Brain pericyte (primary cell): ENCODE measurements around the gene CAMKK2.
"Not testable (repeated sequence)": the region's sequence is repeated elsewhere in the genome, so short reads cannot be mapped to it uniquely, and the experiment has no call there.

Experiments
- DNase-seq: peaks from one replicate; pipeline ENCODE4 v3.0.0-alpha.2; 2012; ENCODE audit warnings: low read depth, low spot score

CAMKK2 gene

DNA sequence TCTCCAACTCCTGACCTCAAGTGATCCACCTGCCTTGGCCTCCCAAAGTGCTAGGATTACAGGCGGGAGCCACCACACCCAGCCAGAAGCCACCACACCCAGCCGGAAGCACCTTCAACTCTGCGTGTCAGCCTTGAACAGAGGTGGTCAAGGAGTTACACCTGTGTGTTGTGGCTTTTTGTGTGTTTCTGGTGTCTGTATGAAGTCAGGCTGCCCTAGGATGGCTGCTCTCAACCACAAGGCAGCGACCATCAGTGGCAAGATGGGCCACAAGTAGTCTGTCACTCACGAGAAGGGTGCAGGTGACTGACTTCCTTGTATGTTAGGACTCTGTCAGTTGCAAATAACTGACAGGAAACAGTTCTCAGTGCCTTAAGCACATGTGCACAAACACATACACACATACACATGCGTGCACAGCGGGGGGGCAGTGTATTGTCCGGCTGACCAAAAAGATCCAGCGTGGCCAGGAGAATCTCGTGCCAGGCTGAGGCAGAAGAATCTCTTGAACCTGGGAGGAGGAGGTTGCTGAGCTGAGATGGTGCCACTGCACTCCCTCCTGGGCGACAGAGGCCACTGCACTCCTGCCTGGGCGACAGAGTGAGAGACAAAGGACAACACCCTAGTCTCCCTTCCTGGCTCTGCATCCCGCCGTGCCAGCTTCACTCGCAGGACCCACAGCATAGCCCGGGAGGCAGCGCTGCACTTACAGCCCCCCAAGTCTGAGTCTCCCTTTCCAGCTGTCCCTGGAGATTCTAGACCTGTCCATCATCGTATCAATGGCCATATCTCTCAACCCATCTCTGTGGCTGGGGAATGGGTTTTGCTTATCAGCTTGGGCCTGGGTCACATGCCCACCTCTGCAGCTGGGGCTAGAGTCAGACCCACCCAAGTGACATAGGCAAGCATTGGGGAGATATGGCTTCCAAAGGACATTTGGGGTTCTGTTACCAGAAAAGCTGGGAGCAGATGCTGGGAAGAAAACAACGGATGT, 72.9 kb downstream of the CAMKK2 start:
- no peak for DNase-seq

DNA sequence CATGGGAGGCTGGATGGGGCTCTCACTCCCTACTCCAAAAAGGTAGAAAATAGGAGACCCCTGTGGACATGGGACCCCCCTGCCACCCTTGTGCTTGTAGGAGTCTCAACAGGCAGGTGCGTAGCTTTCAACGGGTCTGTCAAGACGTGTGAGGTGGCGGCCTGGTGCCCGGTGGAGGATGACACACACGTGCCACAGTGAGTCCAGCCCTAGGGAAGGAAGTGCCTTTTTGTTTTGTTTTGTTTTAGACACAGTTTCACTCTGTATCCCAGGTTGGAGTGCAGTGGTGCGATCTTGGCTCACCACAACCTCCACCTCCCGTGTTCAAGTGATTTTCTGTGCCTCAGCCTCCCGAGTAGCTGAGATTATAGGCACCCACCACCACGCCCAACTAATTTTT, 73.7 kb downstream of the CAMKK2 start:
- DNase-seq, result no peak

DNA sequence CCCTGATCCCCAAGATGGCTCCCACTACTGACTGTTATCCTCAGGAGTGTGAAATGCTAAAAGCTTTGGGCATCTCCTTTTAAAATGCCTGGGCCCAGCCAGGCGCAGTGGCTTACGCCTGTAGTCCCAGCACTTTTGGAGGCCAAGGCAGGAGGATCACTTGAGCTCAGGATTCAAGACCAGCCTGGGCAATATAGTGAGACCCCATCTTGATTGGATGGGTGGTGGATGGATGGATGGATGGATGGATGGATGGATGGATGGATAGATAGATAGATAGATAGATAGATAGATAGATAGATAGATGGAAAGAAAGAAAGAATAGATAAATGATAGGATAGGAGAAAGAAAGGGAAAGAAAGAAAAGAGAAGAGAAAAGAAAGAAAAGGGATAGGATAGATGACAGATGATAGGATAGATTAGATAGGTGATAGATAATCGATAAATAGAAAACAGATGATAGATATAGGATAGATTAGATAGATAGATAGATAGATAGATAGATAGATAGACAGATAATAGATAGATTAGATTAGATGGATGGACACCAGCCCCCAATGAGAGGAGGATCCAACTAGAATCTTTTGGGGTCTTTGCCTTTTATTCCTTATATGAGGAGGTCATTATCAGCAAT, 77.0 kb downstream of the CAMKK2 start:
- no peak for DNase-seq

DNA sequence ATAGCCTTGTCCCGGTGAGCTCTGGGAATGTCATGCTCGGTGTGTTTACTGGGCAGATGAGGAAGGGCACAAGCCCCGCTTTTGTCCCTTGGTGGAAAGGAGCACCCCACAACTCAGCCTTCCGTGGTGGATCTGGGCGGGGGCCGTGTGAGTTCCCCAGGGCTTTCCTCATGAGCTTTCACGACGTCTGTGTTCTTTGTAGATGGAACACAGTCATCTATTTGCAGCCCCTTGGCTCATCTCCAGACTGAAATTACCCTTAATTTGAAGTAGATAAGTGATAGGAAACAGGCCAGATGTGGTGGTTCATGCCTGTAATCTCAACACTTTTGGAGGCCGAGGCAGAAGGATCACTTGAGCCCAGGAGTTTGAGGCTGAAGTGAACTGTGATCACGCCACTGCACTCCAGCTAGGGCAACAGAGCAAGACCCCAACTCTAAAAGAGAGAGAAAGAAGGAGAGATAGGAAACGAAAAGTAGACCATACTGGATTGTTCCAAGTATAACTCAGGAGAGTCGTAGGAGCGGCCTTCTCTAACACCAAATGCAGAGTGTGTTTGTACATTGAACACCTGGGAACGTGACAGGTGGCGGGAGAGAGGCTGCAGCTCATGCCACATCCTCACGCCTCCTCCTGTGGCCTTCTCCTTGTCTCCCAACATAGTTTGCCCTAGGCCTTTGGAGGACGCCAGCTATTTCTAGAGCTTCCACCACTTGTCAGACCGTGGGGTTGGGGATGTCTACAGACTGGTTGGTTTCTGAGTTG, 77.7 kb downstream of the CAMKK2 start:
- DNase-seq, result no peak

DNA sequence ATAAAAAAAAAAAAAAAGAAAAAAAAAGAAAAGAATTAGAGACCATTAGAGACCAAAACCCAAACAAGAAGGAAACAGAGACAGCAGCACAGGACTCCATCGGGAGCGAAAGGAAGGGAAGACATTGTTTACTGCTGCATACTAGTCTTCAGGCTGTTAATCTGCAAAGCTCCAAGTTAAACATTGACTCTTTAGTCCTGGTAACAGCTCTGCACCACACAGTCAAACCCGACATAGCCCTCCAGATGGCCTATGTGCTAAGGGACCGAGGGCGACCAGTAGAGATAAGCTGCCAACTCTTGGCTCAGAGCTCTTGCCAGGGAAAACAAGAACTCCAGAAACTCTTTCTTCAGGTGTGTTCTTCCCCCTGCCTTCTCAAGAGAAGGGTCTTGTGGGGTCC, 78.7 kb downstream of the CAMKK2 start:
- no peak for DNase-seq

DNA sequence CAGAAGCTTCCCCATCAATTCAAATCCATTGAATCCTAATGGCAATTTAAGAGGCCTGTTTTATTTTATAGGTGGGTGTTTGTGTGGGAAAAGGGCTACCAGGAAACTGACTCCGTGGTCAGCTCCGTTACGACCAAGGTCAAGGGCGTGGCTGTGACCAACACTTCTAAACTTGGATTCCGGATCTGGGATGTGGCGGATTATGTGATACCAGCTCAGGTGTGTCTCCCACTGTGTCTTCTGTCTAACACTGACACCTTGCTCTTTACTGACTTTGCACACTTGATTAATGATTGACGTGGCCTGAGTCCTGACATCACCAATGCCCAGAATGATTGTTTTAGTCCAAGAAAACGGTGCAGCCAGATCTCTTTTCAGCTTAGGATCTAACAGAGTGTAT, 79.4 kb downstream of the CAMKK2 start:
- DNase-seq, result no peak

DNA sequence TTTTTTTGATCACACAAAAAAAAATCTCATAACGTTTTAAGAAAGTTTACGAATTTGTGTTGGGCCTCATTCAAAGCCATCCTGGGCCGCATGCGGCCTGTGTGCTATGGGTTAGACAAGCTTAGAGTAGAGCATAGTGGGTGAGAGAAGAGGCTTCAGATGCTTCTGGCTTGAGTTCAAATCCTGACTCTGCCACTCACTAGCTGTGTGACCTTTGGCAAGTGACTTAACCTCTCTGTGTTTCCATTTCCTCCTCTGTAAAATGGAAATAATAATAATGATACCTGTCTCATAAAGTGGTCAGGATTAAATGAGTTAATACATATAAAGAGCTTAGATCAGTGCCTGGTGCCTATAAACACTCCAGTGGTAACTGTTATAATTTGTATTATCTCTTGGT, 80.4 kb downstream of the CAMKK2 start:
- DNase-seq, result no peak

DNA sequence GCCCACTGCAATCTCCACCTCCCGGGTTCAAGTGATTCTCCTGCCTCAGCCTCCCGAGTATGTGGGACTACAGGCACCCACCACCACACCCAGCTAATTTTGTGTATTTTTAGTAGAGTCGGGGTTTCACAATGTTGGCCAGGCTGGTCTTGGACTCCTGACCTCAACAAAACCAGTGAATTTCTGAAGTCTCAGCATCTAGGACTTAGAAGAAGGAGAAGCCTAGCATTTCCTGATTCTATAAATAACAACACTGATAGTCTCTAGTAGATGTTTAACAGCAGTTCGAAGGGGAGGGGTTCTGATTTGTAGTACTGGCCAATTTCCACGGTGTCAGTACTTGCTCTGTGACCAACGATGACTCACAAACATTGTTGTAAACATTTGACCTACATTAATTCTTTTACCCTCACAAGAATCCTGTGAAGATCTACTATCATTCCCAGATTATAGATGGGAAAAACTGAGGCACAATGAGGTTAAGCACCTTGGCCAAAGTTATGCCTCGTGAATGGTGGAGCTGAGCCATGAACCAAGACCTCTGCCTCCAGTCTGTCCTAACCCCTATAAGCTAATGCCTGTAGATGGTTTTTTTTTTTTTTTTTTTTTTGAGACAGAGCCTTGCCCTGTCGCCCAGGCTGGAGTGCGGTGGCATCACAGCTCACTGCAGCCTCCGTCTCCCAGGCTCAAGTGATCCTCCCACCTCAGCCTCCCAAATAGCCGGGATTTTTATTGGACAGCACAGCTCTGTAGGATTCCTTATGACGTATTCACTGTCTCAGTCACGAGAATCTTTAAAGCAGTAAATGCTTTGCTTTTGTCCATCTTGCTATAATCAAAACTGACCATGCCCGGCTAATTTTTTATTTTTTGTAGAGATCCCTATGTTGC, 81.4 kb downstream of the CAMKK2 start:
- DNase-seq, result no peak

DNA sequence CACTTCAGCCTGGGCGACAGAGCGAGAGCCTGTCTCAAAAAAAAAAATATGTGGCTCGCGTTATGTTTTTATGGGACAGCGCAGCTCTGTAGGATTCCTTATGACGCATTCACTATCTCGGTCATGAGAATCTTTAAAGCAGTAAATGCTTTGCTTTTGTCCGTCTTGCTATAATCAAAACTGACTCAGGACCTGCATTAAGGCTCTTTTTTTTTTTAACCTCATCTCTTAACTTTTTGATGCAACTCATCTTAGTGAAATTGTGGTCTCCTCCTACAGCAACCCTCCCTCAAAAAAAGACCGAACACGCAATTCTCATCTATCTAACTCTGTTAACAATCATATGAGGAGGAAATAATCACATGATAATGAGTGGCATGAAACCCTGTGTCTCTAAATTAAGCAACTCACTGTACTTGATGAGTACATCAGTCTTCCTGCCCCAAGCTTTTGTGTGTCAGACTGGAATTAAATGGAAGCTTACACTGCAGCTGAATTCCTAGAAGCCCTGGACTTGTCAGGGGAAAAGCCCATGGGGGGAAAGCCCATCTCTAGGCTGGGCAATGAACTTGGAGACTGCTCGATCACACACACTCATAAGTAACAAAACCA, 82.2 kb downstream of the CAMKK2 start:
- no peak for DNase-seq

DNA sequence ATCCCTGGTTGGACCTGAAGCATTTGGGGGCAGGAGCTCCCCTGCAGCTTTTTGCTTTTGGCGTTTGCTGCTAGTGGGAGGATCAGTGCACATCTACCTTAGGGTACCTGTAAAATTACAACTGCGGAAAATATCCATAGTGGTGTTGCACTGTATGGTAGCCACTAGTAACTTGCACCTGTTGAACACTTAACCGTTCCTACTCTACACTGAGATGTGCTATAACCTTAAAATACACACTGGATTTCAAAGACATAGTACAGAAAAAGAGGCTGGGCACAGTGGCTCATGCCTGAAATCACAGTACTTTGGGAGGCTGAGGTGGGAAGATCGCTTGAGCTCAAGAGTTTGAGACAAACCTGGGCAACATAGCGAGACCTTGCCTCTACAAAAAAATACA, 83.6 kb downstream of the CAMKK2 start:
- DNase-seq, result no peak

DNA sequence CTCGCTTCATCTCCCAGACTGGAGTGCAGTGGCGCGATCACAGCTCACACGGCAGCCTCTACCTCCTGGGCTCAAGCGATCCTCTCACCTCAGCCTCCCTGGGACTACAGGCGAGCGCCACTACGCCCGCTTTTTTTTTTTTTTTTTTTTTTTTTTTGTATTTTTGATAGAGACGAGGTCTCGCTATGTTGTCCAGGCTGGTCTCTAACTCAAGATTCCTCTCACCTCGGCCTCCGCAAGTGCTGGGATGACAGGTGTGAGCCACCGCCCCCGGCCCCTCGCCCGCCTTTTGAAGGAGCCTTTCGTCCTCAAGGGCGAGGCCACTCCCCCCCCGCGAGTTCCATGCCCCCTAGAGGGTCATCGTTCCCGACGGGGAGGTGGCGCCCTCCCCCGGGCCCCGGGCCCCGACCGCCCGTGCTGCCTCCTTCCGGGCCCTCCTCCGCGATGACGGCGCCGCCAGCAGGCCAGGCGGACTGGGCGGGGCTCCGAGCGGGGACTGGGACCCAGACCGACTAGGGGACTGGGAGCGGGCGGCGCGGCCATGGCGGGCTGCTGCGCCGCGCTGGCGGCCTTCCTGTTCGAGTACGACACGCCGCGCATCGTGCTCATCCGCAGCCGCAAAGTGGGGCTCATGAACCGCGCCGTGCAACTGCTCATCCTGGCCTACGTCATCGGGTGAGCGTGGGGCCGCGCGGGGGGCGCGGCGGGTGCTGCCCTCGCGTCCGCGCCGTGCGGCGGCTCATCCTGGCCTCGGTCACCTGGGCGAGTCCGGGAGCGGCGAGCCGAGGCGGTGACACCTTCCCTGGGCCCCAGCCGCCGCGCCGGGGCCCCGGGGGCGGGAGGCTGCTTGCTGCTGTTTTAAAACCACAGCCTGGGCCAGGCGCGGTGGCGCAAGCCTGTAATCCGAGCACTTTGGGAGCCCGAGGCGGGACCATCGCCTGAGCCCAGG, 86.6 kb downstream of the CAMKK2 start, which contains the start of gene P2RX4:
P2RX4 (plus strand) TSS at position 506 of the 949 bp plus-strand sequence; CDS start at position 542, 36 bp downstream.
- DNase-seq, result no peak

DNA sequence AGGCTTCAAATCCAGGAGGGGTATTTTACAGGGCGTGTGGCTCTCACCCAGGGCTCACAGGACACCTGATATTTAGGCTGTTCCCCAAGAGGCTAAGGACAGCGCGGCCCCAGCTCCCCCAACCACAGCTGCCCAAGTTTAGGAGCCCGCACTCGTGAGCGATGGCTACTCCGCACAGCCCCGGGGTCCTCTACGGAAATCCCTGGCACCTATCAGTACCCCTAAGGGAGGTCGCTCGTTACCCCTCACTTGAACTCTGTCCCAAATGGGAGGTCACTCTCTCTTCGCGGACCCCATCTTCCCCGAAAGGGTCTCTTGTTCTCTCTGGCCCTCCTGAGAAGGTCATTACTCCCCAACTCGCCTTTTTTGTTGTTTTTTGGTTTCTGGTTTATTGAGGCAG, 87.3 kb downstream of the CAMKK2 start:
- DNase-seq, result no peak

DNA sequence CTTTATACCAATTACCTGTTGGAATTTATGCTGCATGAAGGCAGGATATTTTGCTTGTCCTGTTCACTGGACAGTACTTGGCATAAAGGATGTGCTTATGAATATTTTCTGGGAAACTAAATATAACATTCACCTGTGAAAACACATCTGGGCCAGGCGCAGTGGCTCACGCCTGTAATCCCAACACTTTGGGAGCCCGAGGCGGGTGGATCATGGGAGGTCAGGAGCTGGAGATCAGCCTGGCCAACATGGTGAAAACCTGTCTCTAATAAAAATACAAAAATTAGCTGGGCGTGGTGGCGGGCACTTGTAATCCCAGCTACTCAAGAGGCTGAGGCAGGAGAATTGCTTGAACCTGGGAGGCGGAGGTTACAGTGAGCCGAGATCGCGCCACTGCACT, 87.9 kb downstream of the CAMKK2 start:
- not testable (repeated sequence) for DNase-seq

DNA sequence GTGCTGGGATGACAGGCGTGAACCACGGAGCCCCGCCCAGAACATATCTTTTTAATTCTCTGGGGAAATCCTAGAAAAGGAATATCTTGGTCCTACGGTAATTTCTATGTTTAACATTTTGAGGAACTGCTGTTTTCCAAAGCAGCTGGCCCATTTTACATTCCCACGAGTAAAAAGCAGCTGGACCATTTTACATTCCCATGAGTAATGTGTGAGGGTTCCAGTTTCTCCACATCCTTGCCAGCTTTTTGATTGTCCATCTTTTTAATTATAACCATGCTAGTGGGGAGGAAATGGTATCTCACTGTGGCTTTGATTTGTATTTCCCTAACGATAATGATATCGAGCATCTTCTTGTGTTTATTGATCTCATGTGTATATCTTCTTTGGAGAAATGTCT, 91.0 kb downstream of the CAMKK2 start:
- DNase-seq, result no peak

DNA sequence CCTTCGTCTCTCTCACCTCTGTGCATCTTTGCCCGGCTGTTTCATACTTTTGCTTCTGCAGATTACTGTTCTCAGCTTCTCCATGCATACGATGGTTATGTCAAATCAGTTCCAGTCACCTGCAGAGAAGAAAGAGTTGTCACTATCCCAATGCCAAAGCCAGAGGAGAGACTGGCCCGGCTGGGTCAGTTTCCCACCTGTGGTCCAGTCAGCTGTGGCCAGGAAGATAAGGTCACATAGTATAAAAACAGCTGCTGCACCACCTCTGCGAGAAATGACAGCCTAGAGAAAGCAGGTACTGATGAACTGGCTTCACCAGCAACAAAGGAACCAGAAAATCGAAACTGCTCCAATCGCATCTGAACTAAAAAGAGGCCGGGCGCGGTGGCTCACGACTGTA, 93.0 kb downstream of the CAMKK2 start:
- no peak for DNase-seq

DNA sequence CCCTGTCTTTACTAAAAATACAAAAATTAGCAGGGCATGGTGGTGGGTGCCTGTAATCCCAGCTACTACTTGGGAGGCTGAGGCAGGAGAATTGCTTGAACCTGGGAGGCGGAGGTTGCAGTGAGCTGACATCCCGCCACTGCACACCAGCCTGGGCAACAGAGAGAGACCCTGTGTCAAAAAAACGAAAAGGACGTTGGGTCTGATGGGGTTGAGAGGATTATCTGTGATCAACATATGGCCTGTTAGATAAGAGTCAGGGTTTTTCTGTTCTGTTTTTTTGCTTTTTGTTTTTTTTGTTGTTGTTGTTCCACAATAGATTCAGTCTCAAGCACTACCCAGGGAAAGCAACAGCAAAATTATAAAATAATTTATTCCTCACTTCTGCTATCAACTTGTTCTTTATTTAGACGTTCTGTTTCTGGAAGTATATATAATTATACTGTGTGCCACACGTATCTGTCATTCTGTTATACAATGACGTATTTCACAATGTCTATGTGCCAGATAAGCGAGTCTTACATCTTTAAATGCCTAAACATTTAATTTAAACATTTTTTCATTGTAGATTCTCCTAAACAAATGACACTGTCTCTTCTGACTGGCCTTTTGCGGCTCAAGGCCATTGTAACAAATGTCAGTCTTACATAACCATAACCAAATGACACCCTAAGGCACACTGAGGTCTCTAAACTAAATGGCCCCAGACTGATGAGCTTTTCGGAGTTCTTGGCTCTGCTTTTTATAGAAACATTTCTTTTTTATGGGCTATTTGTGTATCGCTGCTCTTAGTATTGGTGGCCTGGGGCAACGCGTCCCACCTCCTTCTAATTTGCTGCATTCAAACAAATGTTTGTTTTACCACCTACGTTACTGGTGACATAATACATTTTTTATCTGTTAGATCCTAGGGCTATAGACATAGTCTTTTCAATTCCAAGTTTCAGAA, 93.8 kb downstream of the CAMKK2 start:
- no peak for DNase-seq

DNA sequence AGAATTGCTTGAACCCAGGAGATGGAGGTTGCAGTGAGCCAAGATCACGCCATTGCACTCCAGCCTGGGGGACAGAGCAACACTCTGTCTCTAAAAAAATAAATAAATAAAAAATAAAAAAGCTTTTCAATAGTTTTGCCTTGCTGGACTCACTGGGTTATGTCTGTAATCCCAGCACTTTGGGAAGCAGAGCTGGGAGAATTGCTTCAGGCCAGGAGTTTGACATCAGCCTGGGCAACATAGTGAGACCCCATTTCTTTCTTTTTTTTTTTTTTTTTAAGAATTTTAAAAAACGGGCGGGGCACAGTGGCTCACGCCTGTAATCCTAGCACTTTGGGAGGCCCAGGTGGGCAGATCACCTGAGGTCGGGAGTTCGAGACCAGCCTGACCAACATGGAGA, 95.4 kb downstream of the CAMKK2 start:
- DNase-seq, result not testable (repeated sequence)

DNA sequence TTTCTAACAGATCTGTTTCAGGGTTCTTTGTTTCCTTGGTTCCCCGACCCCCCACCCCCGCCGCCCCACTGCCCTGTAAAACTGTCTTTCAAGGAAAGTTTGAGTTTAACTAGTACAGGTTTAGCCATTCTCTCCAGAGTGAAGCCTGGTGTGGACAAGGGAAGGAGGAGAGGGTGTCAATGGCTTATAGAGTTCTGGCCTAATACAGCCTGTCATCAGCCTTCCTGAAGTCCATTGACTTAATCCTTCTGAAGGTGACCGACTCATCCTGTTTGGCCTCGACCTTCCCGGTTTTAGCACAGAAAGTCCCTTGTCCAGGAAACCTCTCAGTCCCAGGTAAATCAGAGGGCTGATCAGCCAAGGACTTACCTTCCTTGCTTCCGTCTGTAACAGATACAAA, 97.6 kb downstream of the CAMKK2 start:
- DNase-seq, result no peak
